Mucosa of rectum (tissue), 2 donors: Measurements from ENCODE around the gene CDC5L.
A peak's percentile ranks its signal among the peaks of the same experiment; 100 is the strongest.

Source experiments
- H3K27ac ChIP-seq, 2 donors: one replicate each; pipeline ENCODE4 v1.7.0; 2013; ENCODE audit warnings: inconsistent platforms in 2 of 2, low read depth in 2 of 2, low read length in 2 of 2
- H3K27me3 ChIP-seq, 2 donors: one replicate each; pipeline ENCODE4 v1.7.0; 2013; ENCODE audit warnings: low read length in 2 of 2; ENCODE audit not compliant: control insufficient read depth in 2 of 2, insufficient read depth in 2 of 2
- H3K36me3 ChIP-seq, 2 donors: one replicate each; pipeline ENCODE4 v1.7.0; 2013; ENCODE audit warnings: low read length in 2 of 2; ENCODE audit not compliant: control insufficient read depth in 2 of 2, insufficient read depth in 2 of 2
- H3K4me1 ChIP-seq, 2 donors: one replicate each; pipeline ENCODE4 v1.7.0; 2013; ENCODE audit warnings: low read length in 2 of 2, mild to moderate bottlenecking in 1 of 2; ENCODE audit not compliant: control insufficient read depth in 2 of 2, insufficient read depth in 2 of 2
- H3K4me3 ChIP-seq, 2 donors: one replicate each; pipeline ENCODE4 v1.7.0; 2013; ENCODE audit warnings: low read length in 2 of 2
- H3K9ac ChIP-seq, 2 donors: one replicate each; pipeline ENCODE4 v1.7.0; 2013; ENCODE audit warnings: low read length in 2 of 2, low read depth in 1 of 2, mild to moderate bottlenecking in 1 of 2
- H3K9me3 ChIP-seq, 2 donors: one replicate each; pipeline ENCODE4 v1.7.0; 2013; ENCODE audit warnings: low read length in 2 of 2; ENCODE audit not compliant: control insufficient read depth in 2 of 2
- donor health status: healthy.
- donor health status: Normal muscosa, but diverticular disease.

CDC5L gene

GRCh38 chr6:44367681-44368080 lies 19.8 kb upstream of the CDC5L start:
- Histone ChIP-seq H3K27me3 (peaks cover 0 to 4% of the 10 kb centered on the region in 2 donors), H3K4me3 (no peak overlapping the region), H3K27ac (no peak overlapping the region), H3K36me3 (no peaks in the 10 kb centered on the region), H3K9ac (no peak overlapping the region), H3K4me1 (no peaks in the 10 kb centered on the region), H3K9me3 (no peaks in the 10 kb centered on the region)

- H3K9me3 ChIP-seq, result no peaks in the 10 kb centered on the region
- no peak overlapping the region for H3K9ac ChIP-seq
- no peak overlapping the region for H3K27ac ChIP-seq
- H3K27me3 ChIP-seq, result peaks cover 0 to 3% of the 10 kb centered on the region in 2 donors
- H3K4me1 ChIP-seq, result no peaks in the 10 kb centered on the region
- H3K36me3 ChIP-seq, result no peaks in the 10 kb centered on the region
- no peak overlapping the region for H3K4me3 ChIP-seq
These were observed 14.5 kb upstream of the CDC5L start for GRCh38 chr6:44373051-44373450.

DNA sequence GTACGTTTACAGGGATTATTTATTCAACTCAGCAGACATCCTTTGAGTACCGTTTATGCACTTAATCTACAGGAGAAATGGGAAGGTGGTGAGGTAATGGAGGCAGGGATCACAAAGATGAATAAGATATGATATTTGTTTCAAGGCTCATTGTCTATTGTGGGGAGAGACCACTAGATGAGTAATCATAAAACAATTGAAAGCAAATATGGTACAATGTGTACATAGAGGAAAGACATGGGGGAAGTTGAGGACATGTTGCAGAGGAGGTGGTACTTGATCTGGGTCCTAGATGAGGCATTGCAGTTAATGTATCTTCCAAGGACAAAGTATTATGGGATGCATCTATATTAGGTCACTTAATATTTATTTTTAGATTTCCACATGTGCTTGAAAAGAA lies 13.7 kb upstream of the CDC5L start:
- no peak overlapping the region for H3K27ac ChIP-seq
- no peak overlapping the region for H3K9ac ChIP-seq
- H3K9me3 ChIP-seq, result no peaks in the 10 kb centered on the region
- no peaks in the 10 kb centered on the region for H3K4me1 ChIP-seq
- H3K36me3 ChIP-seq, result no peaks in the 10 kb centered on the region
- H3K4me3 ChIP-seq, result no peak overlapping the region
- H3K27me3 ChIP-seq, result peaks cover 0 to 3% of the 10 kb centered on the region in 2 donors

DNA sequence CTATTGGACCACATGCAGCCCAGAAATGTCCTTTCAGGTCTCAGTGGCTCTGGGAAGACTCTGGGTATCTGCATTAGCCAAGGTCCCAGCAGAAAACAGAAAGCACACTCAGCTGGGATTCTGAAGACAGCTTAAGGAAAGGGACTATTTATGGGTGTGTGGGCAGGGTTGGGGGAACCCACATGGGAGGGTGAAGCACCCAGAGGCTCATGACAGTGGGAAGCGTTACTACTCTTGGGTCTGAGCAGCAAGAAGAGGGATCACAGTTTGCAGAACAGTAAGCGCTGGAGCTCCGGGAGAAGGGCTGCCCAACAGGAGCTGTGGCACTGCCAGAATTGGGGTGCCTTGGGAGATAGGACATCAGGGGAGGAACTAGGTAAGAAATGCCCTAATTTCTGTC lies 12.4 kb upstream of the CDC5L start:
- H3K27me3 ChIP-seq, result peaks cover 0 to 3% of the 10 kb centered on the region in 2 donors
- no peaks in the 10 kb centered on the region for H3K4me1 ChIP-seq
- H3K9ac ChIP-seq, result no peak overlapping the region
- no peak overlapping the region for H3K27ac ChIP-seq
- no peaks in the 10 kb centered on the region for H3K36me3 ChIP-seq
- H3K4me3 ChIP-seq, result no peak overlapping the region
- H3K9me3 ChIP-seq, result no peaks in the 10 kb centered on the region

GRCh38 chr6:44377484-44377883 lies 10.0 kb upstream of the CDC5L start:
- Histone ChIP-seq H3K27me3 (peaks cover 0 to 3% of the 10 kb centered on the region in 2 donors), H3K9me3 (no peaks in the 10 kb centered on the region), H3K4me3 (no peak overlapping the region), H3K27ac (no peak overlapping the region), H3K4me1 (no peaks in the 10 kb centered on the region), H3K36me3 (no peaks in the 10 kb centered on the region), H3K9ac (no peak overlapping the region)

DNA sequence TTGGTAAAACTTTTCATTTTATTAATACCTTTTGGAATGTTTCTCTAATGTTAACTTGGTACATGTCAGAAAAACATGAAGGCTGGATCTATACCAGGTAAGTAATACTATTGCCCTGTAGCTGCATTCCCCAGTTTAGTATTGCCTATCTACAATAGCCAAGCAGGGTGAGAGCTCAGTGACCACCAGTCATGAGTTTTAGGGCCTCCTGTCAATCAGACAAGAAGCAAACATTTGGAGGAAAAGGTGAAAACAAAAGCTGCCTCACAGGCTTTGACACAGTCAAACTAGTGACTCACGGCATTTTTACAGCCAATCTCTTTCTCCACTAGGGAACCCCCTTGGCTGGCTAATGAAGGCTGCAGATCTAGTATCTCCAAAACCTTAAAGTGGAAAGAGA lies 9.5 kb upstream of the CDC5L start:
- no peak overlapping the region for H3K27ac ChIP-seq
- no peak overlapping the region for H3K9ac ChIP-seq
- no peaks in the 10 kb centered on the region for H3K4me1 ChIP-seq
- peaks cover 0 to 1% of the 10 kb centered on the region in 2 donors for H3K27me3 ChIP-seq
- no peaks in the 10 kb centered on the region for H3K36me3 ChIP-seq
- H3K4me3 ChIP-seq, result no peak overlapping the region
- H3K9me3 ChIP-seq, result no peaks in the 10 kb centered on the region

DNA sequence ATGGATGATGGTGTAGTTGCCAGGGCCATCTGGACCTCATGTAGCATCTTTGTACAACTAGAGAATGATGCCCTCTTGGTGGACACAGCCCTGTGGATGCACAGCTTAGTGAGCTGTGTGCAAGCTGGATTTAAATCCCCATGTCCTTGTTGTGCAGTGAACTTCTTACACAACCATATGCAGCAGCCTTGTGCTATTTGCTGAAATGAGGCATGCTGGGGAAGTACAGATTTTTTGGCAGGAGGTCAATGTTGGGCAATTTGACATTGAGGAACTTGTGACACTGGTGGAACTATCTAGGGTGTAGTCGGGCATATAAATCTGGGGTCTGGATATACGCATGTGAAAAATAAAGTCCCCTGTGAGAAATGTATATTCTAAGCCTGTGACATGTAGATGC lies 5.8 kb upstream of the CDC5L start:
- Histone ChIP-seq H3K27ac (no peak overlapping the region), H3K9ac (no peak overlapping the region), H3K27me3 (no peaks in the 10 kb centered on the region)

DNA sequence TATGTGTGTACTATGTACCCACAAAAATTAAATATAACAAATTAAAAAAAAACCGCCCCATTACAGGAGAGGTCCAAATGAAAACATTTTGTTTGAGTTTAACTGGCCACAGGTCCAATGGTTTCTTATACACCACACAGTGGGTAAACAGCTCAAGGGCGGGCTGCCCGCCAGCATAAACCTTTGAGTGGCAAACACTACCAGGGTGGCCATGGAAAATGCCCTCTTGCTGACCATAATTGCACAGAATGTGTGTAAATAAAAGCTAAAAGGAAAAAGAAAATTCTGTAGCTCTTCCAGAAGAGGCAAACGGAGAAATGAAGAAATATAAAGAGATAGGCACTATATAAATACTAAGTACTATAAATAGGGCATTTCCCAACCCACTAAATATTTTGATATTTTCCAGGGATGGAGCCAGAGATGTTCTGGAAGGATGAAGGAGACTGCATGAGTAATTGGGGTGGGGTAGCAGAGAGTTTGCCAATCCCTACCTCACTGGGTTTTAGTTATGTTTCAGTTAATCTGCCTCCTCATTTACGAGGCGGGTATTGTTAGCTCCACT lies 1.1 kb upstream of the CDC5L start:
- Histone ChIP-seq H3K27me3 (no peaks in the 10 kb centered on the region), H3K9me3 (no peaks in the 10 kb centered on the region), H3K4me3 (peak overlapping the region; percentile 89 to 94), H3K27ac (peak overlapping the region; percentile 95 to 97), H3K4me1 (peaks cover 12 to 18% of the 10 kb centered on the region in 2 donors), H3K9ac (peak overlapping the region; percentile 95 to 98), H3K36me3 (peaks cover 3 to 6% of the 10 kb centered on the region in 2 donors)

More for the DNA sequence above, 5.8 kb upstream of the CDC5L start:
- Histone ChIP-seq H3K36me3 (no peaks in the 10 kb centered on the region), H3K9me3 (no peaks in the 10 kb centered on the region), H3K4me1 (peaks cover 0 to 4% of the 10 kb centered on the region in 2 donors), H3K4me3 (no peak overlapping the region)

GRCh38 chr6:44386929-44387345 lies 569 bp upstream of the CDC5L start:
- Histone ChIP-seq H3K4me1 (peaks cover 12 to 18% of the 10 kb centered on the region in 2 donors), H3K9ac (peak overlapping the region; percentile 95 to 98), H3K27me3 (no peaks in the 10 kb centered on the region), H3K36me3 (peaks cover 3 to 8% of the 10 kb centered on the region in 2 donors), H3K9me3 (no peaks in the 10 kb centered on the region), H3K4me3 (peak overlapping the region; percentile 89 to 94), H3K27ac (peak overlapping the region; percentile 95 to 97)

DNA sequence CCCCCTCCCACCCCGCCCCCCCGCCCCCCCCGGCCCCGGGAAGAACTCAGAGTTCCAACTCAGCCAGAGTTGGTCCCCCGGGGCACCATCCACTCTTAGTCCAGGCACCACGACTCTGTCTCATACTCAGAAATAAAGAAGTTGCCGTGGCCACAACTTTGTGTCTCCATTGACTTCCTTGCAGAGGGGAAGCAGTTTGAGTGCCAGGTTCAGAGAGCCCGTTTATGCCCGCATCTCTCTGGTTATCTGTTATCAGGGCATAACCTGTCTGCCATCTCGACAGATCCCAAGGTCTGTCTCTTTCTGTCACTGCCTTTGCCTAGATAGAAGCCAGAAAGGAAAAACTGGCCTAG lies 605 bp downstream of the CDC5L start:
- H3K4me3 ChIP-seq, result peak overlapping the region; percentile 89 to 94
- H3K9ac ChIP-seq, result peak overlapping the region; percentile 42 to 98
- no peaks in the 10 kb centered on the region for H3K9me3 ChIP-seq
- peaks cover 11 to 18% of the 10 kb centered on the region in 2 donors for H3K36me3 ChIP-seq
- H3K27ac ChIP-seq, result peak overlapping the region; percentile 95 to 97
- H3K27me3 ChIP-seq, result no peaks in the 10 kb centered on the region
- H3K4me1 ChIP-seq, result peaks cover 12 to 18% of the 10 kb centered on the region in 2 donors
